Trophoblast cell (in vitro differentiated cells and primary cell): ENCODE results near the gene NRCAM.

Source experiments
- DNase-seq, 2 donors: peaks; one replicate each; pipeline ENCODE4 v3.0.0-alpha.2; 2016
- H2AFZ ChIP-seq: 2 replicates; pipeline ENCODE4 v1.6.1; 2013; ENCODE audit warnings: low read length, moderate library complexity, mild to moderate bottlenecking; ENCODE audit not compliant: insufficient read depth, poor library complexity
- H2AK5ac ChIP-seq: 2 replicates; pipeline ENCODE4 v1.6.1; 2013; ENCODE audit warnings: mild to moderate bottlenecking, low read length
- H2BK120ac ChIP-seq: 2 replicates; pipeline ENCODE4 v1.6.1; 2013; ENCODE audit warnings: low read length, mild to moderate bottlenecking, moderate library complexity; ENCODE audit not compliant: insufficient read depth, poor library complexity
- H2BK12ac ChIP-seq: 2 replicates; pipeline ENCODE4 v1.6.1; 2013; ENCODE audit warnings: mild to moderate bottlenecking, low read length, moderate library complexity
- H2BK5ac ChIP-seq: 2 replicates; pipeline ENCODE4 v1.6.1; 2013; ENCODE audit warnings: low read length, low read depth, moderate library complexity, mild to moderate bottlenecking; ENCODE audit not compliant: poor library complexity
- H3K14ac ChIP-seq: 2 replicates; pipeline ENCODE4 v1.6.1; 2013; ENCODE audit warnings: mild to moderate bottlenecking, low read length
- H3K18ac ChIP-seq: 2 replicates; pipeline ENCODE4 v1.6.1; 2013; ENCODE audit warnings: mild to moderate bottlenecking, low read length
- H3K23ac ChIP-seq: 2 replicates; pipeline ENCODE4 v1.6.1; 2013; ENCODE audit warnings: low read length
- H3K27ac ChIP-seq: 2 replicates; pipeline ENCODE4 v1.5.1; 2013; ENCODE audit warnings: low read depth, mild to moderate bottlenecking, inconsistent platforms, low read length, moderate library complexity
- H3K27me3 ChIP-seq: 2 replicates; pipeline ENCODE4 v1.6.1; 2013; ENCODE audit warnings: inconsistent platforms, mild to moderate bottlenecking, low read length, moderate library complexity; ENCODE audit not compliant: insufficient read depth
- H3K36me3 ChIP-seq, 2 experiments: 1 replicate in 1 of 2; 2 replicates in 1 of 2; pipeline ENCODE4 v1.6.1; 2013; ENCODE audit warnings: low read length in 2 of 2, mild to moderate bottlenecking in 2 of 2, moderate library complexity in 1 of 2; ENCODE audit not compliant: insufficient read depth in 2 of 2, control insufficient read depth in 1 of 2
- H3K4ac ChIP-seq: 2 replicates; pipeline ENCODE4 v1.6.1; 2013; ENCODE audit warnings: low read depth, mild to moderate bottlenecking, low read length, moderate library complexity
- H3K4me1 ChIP-seq, 2 experiments: 1 replicate in 1 of 2; 2 replicates in 1 of 2; pipeline ENCODE4 v1.6.1; 2013; ENCODE audit warnings: low read length in 2 of 2, mild to moderate bottlenecking in 2 of 2, moderate library complexity in 1 of 2; ENCODE audit not compliant: insufficient read depth in 2 of 2, control insufficient read depth in 1 of 2
- H3K4me2 ChIP-seq: 2 replicates; pipeline ENCODE4 v1.6.1; 2013; ENCODE audit warnings: inconsistent platforms, mild to moderate bottlenecking, low read length, moderate library complexity
- H3K4me3 ChIP-seq: 2 replicates; pipeline ENCODE4 v1.5.1; 2013; ENCODE audit warnings: mild to moderate bottlenecking, low read depth, low read length, inconsistent platforms
- H3K79me1 ChIP-seq: one replicate; pipeline ENCODE4 v1.6.1; 2013; ENCODE audit warnings: low read length
- H3K79me2 ChIP-seq: 2 replicates; pipeline ENCODE4 v1.6.1; 2013; ENCODE audit warnings: low read length, mild to moderate bottlenecking; ENCODE audit not compliant: control insufficient read depth, insufficient read depth, poor library complexity
- H3K9ac ChIP-seq: 2 replicates; pipeline ENCODE4 v1.6.1; 2013; ENCODE audit warnings: mild to moderate bottlenecking, low read length
- H3K9me3 ChIP-seq: 2 replicates; pipeline ENCODE4 v1.6.1; 2013; ENCODE audit warnings: low read depth, mild to moderate bottlenecking, control low read depth, inconsistent platforms, low read length; ENCODE audit not compliant: insufficient read depth
- H4K12ac ChIP-seq: 2 replicates; pipeline ENCODE4 v1.6.1; 2013; ENCODE audit warnings: low read depth, mild to moderate bottlenecking, low read length, moderate library complexity
- H4K8ac ChIP-seq: 2 replicates; pipeline ENCODE4 v1.6.1; 2013; ENCODE audit warnings: low read depth, mild to moderate bottlenecking, low read length, moderate library complexity
- H4K91ac ChIP-seq: one replicate; pipeline ENCODE4 v1.6.1; 2013; ENCODE audit warnings: low read depth, mild to moderate bottlenecking, low read length, moderate library complexity
- WGBS: extraction: QIAGEN DNeasy Blood & Tissue Kit; methylation state at CpG from one replicate; pipeline ENCODE4 v1.1.7; 2013; ENCODE audit warnings: missing lambda C conversion rate; ENCODE audit not compliant: insufficient read length, insufficient coverage; ENCODE audit errors: extremely low coverage; 5-methylcytosine and 5-hydroxymethylcytosine counted together

Gene NRCAM

GRCh38 chr7:108299251-108299973 is 156.8 kb downstream of the NRCAM start:
- Histone ChIP-seq H2AFZ (no peak overlapping the region), H3K4me1 (peaks cover 2 to 5% of the 10 kb centered on the region in 2 experiments), H4K12ac (no peak overlapping the region), H3K9me3 (no peaks in the 10 kb centered on the region), H2BK5ac (no peak overlapping the region), H3K23ac (no peak overlapping the region), H3K36me3 (no peaks in the 10 kb centered on the region), H3K14ac (no peak overlapping the region), H3K9ac (no peak overlapping the region), H3K4ac (no peak overlapping the region), H3K27ac (no peak overlapping the region), H2BK120ac (no peak overlapping the region), H2AK5ac (no peak overlapping the region), H3K27me3 (no peaks in the 10 kb centered on the region), H3K79me1 (no peaks in the 10 kb centered on the region), H3K4me3 (no peak overlapping the region), H4K8ac (no peak overlapping the region), H3K4me2 (no peak overlapping the region), H3K18ac (no peak overlapping the region), H4K91ac (no peak overlapping the region), H2BK12ac (no peak overlapping the region), H3K79me2 (no peaks in the 10 kb centered on the region)
- no CpG with 5 or more reads among the region's 8 CpGs for WGBS
- DNase-seq, result peak; percentile 47 to 70

- Histone ChIP-seq H4K12ac (no peak overlapping the region), H3K18ac (no peak overlapping the region), H2AFZ (no peak overlapping the region), H3K4me1 (peaks cover 2 to 5% of the 10 kb centered on the region in 2 experiments), H3K36me3 (no peaks in the 10 kb centered on the region), H3K9ac (no peak overlapping the region), H4K91ac (no peak overlapping the region), H3K14ac (no peak overlapping the region), H3K79me1 (no peaks in the 10 kb centered on the region), H3K23ac (no peak overlapping the region), H2BK120ac (no peak overlapping the region), H3K9me3 (no peaks in the 10 kb centered on the region), H3K27me3 (no peaks in the 10 kb centered on the region), H3K79me2 (no peaks in the 10 kb centered on the region), H3K4me3 (no peak overlapping the region), H2AK5ac (no peak overlapping the region), H3K4me2 (no peak overlapping the region), H2BK5ac (no peak overlapping the region), H3K27ac (no peak overlapping the region), H2BK12ac (no peak overlapping the region), H3K4ac (no peak overlapping the region), H4K8ac (no peak overlapping the region)
- DNase-seq, result no peak
- no CpG with 5 or more reads among the region's 3 CpGs for WGBS
Observed at GRCh38 chr7:108296911-108297310, 159.3 kb downstream of the NRCAM start.

- no peaks in the 10 kb centered on the region for H3K9me3 ChIP-seq
- H3K23ac ChIP-seq, result no peak overlapping the region
- H3K4me3 ChIP-seq, result no peak overlapping the region
- H3K4ac ChIP-seq, result no peak overlapping the region
- H3K4me1 ChIP-seq, result peaks cover 2 to 4% of the 10 kb centered on the region in 2 experiments
- no peak overlapping the region for H2AK5ac ChIP-seq
- no peak overlapping the region for H2BK12ac ChIP-seq
- no peak overlapping the region for H3K9ac ChIP-seq
- no peak overlapping the region for H4K91ac ChIP-seq
- H3K36me3 ChIP-seq, result no peaks in the 10 kb centered on the region
- peak overlapping the region; percentile 54 for H2AFZ ChIP-seq
- H3K79me1 ChIP-seq, result no peaks in the 10 kb centered on the region
- H3K18ac ChIP-seq, result no peak overlapping the region
- DNase-seq, result no peak
- H3K27ac ChIP-seq, result no peak overlapping the region
- no peak overlapping the region for H4K8ac ChIP-seq
- H3K27me3 ChIP-seq, result no peaks in the 10 kb centered on the region
- WGBS, result no CpG with 5 or more reads among the region's 4 CpGs
- H2BK120ac ChIP-seq, result no peak overlapping the region
- H3K14ac ChIP-seq, result no peak overlapping the region
- H4K12ac ChIP-seq, result no peak overlapping the region
- H3K79me2 ChIP-seq, result no peaks in the 10 kb centered on the region
- H3K4me2 ChIP-seq, result no peak overlapping the region
- H2BK5ac ChIP-seq, result no peak overlapping the region
Observed at GRCh38 chr7:108294595-108294994, 161.6 kb downstream of the NRCAM start.

GRCh38 chr7:108293149-108293612 is 163.1 kb downstream of the NRCAM start:
- H3K4me3 ChIP-seq, result no peak overlapping the region
- no peak overlapping the region for H2AK5ac ChIP-seq
- no peak overlapping the region for H3K4me2 ChIP-seq
- H3K4ac ChIP-seq, result no peak overlapping the region
- WGBS, result no CpG with 5 or more reads among the region's 7 CpGs
- no peaks in the 10 kb centered on the region for H3K79me1 ChIP-seq
- H2BK120ac ChIP-seq, result no peak overlapping the region
- no peak overlapping the region for H2AFZ ChIP-seq
- H3K79me2 ChIP-seq, result no peaks in the 10 kb centered on the region
- H3K27me3 ChIP-seq, result no peaks in the 10 kb centered on the region
- H4K12ac ChIP-seq, result no peak overlapping the region
- H3K14ac ChIP-seq, result no peak overlapping the region
- H3K4me1 ChIP-seq, result peaks cover 2 to 3% of the 10 kb centered on the region in 2 experiments
- no peak overlapping the region for H3K27ac ChIP-seq
- no peak overlapping the region for H3K23ac ChIP-seq
- no peak overlapping the region for H2BK12ac ChIP-seq
- no peak overlapping the region for H4K91ac ChIP-seq
- H3K36me3 ChIP-seq, result no peaks in the 10 kb centered on the region
- H3K9me3 ChIP-seq, result no peaks in the 10 kb centered on the region
- H3K18ac ChIP-seq, result no peak overlapping the region
- DNase-seq, result no peak
- H2BK5ac ChIP-seq, result no peak overlapping the region
- no peak overlapping the region for H3K9ac ChIP-seq
- H4K8ac ChIP-seq, result no peak overlapping the region
